IPS-NIHi7 (cell line): ENCODE measurements around the gene TFDP1.

Experiments
- DNase-seq: peaks from one replicate; pipeline ENCODE4 v3.0.0; 2012; ENCODE audit warnings: mixed read lengths; ENCODE audit errors: extremely low spot score

Gene TFDP1

DNA sequence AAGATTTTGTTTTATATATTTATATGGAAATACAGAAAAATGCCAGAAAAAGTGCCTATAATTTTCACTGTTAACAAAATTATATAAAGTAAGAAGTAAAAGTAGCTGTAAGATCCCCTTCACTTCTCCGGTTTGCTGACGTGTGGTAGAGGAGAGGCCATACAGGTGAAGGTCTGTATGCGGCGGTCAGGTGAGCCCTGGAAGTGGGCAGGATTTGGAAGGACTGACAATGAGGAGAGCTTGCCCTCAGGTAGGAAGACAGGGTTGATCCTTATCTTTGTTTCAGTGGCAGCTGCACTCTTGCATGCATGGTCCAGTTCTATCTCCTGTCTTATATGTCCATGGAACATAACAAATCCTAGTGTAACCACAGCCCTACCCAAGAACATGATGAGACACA is 16.9 kb upstream of the TFDP1 start:
- peak; percentile 7 for DNase-seq

GRCh38 chr13:113573065-113573464 is 11.5 kb upstream of the TFDP1 start:
- no peak for DNase-seq

DNA sequence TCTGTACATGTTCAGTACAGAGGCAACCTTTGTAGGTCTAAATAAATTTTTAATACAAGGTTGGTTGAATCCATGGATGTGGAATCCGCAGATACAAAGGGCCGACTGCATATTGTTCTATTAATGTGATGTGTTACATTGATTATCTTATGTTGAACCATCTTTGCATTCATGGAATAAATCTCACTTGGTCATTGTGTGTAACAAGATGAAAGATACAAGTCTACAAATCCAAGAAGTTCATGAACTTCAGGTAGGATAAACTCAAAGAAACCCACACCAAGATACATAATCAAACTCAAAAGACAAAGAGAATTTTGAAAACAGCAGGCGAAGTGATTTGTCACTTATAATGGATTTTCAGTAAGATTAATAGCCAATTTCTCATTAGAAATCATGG is 8.0 kb upstream of the TFDP1 start:
- DNase-seq, result no peak

GRCh38 chr13:113577881-113578435 is 6.6 kb upstream of the TFDP1 start:
- DNase-seq, result no peak

- DNase-seq, result peak; percentile 1
These were observed 4.9 kb upstream of the TFDP1 start for GRCh38 chr13:113579686-113580085.

DNA sequence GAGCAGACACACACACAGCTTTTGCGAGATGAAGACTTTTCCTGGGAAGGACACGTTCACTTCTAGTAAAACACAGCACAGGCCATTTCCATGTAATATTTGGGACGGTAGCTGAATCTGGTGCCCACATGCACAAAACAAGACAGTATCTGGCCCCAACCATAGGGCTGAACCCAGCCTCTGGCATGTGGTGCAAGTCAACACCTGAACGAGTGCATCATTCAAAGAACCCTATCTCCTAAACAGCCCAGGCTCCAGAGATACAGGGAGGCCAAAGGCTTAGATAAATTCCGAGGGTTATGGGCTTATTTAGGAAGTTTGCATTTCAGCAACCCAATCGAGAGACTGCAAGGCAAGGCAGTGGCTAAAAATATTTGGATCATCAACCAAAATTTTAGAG is 2.7 kb upstream of the TFDP1 start:
- peak; percentile 9 for DNase-seq

GRCh38 chr13:113582841-113583631 is 1.5 kb upstream of the TFDP1 start:
- peak; percentile 11 for DNase-seq

DNA sequence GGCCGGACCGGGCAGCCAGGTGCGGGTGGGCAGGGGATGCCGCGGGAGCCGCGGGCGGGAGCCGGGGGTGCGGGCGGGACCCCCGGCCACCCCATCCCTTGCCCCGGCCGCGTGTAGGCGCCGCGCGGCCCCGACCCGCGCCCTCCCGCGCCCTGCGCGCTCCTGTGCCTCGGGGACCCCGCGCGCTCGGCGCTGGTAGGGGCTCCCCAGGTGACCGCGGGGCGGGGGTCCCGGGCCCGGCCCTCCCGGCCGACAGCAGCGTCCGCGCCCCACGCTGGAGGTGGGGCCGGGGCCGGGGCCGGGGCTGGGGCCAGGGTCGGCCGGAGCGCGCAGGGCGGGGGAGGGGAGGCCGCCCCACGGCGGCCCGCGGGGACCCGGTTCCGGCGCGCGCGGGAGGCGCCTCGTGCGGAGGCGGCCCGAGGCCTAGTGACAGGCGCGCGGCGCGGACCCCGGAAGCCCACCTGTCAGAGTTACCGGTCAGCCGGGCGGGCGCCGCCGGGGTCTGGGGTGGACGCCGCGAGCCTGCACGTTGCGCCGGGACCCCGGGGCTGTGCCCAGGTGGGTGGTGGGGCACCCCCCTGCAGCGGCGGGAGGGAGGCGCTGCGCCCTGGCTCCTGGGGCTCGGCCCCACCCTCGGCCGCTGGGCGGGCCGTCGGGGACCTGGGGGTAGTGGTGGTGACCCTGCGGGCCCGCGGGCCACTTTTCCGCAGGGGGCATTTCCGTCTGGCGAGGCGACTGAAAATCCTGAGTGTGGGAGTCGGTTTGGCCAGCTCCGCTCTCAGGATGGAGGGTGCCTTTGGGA is 518 bp downstream of the TFDP1 start:
- peak; percentile 41 for DNase-seq

- DNase-seq, result peak; percentile 8
These were observed 1.3 kb downstream of the TFDP1 start for GRCh38 chr13:113585896-113586295.

GRCh38 chr13:113586661-113587479 is 2.3 kb downstream of the TFDP1 start:
- DNase-seq, result peak; percentile 6

DNA sequence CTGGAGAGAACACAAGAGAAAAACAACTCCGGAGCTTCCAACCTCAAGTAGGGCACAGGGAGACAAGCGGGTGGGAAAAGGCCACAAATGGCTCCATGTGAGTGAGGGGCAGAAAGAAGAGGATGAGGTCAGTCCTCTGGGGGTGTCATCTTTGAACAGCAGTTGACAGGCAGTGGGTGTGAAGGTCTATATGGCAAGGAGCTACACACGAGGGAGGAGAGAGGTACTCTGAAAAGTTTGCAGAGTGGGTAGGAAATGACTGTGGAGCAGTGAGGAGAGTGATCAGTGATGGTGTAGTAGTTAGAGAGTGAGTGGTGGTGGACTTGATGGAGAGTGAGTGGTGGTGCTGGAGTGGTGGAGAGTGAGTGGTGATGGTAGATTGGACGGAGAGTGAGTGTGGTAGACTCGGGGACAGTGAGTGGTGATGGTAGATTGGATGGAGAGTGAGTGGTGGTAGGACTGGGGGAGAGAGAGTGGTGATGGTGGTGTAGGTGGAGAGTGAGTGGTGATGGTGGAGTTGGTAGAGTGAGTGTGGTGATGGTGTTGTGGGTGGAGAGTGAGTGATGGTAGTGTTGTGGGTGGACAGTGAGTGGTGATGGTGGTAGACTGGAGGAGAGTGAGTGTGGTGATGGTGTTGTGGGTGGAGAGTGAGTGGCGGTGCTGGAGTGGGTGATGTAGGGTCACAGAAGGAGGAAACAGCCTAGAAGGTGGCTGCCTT is 4.0 kb downstream of the TFDP1 start:
- DNase-seq, result peak; percentile 2

GRCh38 chr13:113589251-113589960 is 4.9 kb downstream of the TFDP1 start:
- no peak for DNase-seq

GRCh38 chr13:113589961-113590339 is 5.4 kb downstream of the TFDP1 start:
- DNase-seq, result no peak

- DNase-seq, result peak; percentile 2
These were observed 7.2 kb downstream of the TFDP1 start for GRCh38 chr13:113591750-113592149.

- DNase-seq, result peak; percentile 0
These were observed 8.0 kb downstream of the TFDP1 start for GRCh38 chr13:113592571-113592970.

DNA sequence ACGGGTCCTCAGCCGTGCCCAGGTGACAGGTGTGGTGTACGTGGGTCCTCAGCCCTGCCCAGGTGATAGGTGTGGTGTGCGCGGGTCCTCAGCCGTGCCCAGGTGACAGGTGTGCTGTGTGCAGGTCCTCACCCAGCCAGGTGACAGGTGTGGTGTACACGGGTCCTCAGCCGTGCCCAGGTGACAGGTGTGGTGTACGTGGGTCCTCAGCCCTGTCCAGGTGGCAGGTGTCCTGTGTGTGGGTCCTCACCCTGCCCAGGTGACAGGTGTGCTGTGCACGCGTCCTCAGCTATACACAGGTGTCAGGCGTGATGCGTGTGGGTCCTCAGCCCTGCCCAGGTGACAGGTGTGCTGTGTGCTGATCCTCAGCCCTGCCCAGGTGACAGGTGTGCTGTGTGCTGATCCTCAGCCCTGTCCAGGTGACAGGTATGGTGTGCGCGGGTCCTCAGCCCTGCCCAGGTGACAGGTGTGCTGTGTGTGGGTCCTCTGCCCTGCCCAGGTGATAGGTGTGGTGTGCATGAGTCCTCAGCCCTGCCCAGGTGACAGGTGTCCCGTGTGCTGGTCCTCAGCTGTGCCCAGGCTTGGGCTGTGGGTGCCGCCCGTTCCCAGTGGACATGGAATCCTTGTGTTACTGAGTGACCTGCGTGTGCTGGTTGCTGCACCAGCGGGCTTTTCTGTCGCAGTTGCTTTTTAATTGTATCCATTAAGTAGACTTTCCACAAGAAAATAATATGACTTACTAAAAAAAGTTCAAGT is 9.7 kb downstream of the TFDP1 start:
- DNase-seq, result peak; percentile 1

- no peak for DNase-seq
These were observed 10.6 kb downstream of the TFDP1 start for GRCh38 chr13:113595131-113595530.

DNA sequence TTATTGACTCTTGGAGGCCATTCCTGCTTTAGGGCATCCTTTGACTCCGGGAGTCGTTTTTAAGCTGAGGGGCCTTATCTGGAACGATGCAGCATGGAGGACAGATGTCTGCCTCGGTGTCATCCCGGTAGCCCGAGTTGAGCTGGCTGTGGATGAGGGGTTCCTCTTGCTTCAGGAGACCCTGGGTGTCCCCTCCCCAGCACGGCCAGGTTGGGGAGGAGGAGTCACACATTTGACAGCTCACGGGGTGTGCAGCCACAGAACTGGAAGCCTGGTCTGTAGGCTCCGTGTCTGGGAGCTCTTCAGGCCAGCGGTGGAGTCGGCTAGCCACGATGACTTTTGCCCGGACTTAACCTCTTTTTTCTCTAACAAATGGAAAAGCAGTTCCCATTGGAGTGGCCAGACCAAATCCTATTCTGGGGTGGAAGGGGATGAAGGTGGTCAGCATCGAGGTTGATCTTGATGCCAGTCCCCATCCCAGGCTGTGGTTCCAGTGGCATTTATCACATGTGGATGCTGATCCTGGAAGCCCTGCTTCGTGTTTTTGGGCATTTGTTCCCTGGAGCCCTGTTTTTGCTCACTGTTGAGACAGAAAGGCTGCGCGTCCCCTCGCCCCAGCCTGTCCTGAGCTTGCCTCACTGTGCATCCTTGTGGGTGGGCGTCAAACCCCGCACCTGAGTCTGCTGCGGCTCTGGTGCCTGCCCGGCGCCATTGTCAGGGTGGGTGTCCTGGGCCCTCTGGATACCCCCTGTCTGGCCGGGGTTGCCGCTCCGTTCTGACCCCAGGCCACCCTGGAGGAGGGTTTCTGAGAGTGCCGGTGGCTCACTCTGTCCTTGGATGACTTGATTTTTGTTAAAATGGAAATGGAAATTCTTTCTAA is 12.0 kb downstream of the TFDP1 start:
- no peak for DNase-seq
